AML-193 (cell line): ENCODE results near the gene IFI30.
A peak's percentile ranks its signal among the peaks of the same experiment; 100 is the strongest.

ENCODE experiments used
- DNase-seq, 2 experiments: peaks; one replicate each; lab custom pipeline; 2025; lab: John Stamatoyannopoulos, UW

The IFI30 gene

DNA sequence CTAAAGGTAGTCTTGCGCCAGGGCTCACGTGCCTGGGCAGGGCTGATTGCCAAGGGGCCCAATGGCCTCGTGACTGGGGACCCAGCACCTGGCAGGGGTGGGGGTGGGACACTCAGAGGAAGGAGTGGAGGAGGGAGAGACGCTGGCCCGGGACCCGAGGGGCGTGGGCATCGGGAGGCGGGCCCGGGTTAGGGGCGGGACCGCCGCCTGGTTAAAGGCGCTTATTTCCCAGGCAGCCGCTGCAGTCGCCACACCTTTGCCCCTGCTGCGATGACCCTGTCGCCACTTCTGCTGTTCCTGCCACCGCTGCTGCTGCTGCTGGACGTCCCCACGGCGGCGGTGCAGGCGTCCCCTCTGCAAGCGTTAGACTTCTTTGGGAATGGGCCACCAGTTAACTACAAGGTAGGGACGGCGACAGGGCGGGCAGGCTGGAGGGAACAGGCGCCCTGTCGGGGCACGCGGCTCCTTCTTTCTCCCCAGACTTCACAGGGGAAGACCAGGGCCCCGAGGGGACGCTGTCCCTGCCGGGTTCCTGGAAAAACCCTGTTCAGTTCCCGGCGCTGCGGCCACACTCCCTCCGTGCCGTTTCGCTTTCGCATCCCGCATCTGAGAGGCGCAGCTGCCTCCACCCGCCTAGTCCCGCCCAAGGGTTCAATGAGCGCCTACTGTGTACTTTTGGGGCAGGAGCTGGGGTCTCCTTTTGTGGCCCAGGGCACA, at the start of gene IFI30:
Gene IFI30 (plus strand): TSS at position 242 of the 717 bp plus-strand sequence. CDS start 29 bp downstream, at position 271.
- peak; percentile 49 to 53 for DNase-seq

DNA sequence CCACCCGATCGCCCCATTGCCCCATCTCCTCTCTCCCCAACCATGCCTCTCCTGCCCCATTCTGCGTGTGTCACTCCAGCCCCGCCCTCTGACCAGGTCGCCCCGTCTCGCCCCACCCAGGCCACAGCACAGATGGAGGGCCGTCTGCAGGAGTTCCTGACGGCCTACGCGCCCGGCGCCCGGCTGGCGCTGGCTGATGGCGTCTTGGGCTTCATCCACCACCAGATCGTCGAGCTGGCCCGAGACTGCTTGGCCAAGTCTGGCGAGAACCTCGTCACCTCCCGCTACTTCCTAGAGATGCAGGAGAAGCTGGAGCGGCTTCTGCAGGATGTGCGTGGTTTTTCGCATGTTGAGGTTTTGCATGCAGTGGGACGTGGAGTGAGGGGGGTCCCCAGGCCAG, 49.8 kb upstream of the IFI30 start:
- DNase-seq, result no peak

DNA sequence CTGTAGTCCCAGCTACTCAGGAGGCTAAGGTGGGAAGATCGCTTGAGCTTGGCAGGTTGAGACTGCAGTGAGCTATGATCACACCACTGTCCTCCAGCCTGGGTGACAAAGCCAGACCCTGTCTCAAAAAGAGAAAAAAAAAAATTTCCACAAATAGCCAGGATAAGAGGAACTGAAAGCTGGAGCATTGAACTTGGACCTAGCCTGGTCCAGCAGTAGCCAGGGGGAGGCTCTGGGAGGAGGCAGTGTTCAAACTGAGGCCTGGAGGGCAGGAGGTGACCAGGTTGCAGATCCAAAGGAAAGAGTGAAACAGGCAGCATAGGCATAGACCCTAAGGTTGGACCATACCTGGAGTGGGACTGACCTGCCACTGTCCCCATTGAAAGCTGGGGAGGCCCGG, 47.5 kb upstream of the IFI30 start:
- DNase-seq, result no peak

DNA sequence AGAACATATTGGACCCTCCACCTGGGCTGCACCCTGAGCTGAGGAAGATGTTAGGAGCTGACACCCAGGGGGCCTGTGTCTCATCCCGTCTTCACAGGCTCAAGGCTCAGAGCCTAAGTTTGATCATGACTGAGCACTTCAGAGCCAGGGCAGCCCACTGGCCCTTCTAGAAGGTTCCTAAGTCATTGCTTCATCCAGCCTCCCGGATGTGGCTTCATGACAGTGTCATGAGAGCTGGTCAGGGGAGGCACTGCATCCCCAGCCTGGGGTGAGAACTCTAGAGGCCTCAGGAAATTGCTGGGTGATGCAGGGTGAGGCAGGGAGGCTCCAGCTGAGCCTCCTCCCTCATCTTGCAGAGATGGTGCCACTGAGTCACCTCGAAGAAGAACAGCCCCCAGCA, 45.6 kb upstream of the IFI30 start:
- peak; percentile 70 to 77 for DNase-seq

DNA sequence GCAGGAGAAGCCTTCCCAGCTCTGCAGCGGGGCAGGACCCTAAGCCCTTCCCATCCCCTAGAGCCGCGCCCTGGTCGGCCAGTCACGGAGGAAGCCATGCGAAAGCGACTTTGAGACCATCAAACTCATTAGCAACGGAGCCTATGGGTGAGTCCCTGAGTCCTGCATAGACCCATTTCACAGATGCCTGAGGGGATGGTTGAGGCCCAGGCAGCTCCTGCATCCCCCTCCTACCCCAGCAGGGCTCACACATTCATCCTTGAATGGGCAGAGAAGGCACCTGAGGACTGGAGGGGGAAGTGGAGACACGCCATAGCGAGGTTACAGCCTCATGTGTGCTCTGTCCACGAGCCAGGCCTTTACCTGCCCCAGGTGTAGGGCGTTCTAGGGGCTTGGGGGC, 44.8 kb upstream of the IFI30 start:
- DNase-seq, result no peak

DNA sequence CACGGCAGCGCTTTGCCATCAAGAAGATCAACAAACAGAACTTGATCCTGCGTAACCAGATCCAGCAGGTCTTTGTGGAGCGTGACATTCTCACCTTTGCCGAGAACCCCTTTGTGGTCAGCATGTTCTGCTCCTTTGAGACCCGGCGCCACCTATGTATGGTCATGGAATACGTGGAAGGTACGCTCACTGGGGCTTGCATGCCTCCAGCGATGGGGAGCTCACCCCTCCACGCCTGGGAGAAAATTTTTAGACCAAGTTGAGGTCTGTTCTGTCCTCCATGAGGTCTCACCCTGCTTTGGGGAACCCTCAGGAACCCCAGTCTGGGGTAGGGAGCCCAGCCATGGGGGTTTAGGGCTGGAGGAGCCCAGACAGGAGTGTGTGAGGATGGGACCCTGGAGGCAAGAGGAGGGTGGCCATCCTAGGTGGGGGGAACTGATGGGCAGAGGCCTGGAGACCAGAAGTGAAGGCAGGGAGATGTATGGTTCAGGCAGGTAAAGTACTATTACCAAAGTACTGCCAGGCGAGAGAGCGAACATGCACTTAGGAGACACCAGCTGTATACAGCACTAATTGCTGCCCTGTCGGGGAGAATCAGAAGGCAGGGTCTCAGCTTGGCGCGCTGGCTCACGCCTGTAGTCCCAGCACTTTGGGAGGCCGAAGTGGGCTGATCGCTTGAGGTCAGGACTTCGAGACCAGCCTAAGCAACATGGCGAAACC, 42.9 kb upstream of the IFI30 start:
- DNase-seq, result no peak

DNA sequence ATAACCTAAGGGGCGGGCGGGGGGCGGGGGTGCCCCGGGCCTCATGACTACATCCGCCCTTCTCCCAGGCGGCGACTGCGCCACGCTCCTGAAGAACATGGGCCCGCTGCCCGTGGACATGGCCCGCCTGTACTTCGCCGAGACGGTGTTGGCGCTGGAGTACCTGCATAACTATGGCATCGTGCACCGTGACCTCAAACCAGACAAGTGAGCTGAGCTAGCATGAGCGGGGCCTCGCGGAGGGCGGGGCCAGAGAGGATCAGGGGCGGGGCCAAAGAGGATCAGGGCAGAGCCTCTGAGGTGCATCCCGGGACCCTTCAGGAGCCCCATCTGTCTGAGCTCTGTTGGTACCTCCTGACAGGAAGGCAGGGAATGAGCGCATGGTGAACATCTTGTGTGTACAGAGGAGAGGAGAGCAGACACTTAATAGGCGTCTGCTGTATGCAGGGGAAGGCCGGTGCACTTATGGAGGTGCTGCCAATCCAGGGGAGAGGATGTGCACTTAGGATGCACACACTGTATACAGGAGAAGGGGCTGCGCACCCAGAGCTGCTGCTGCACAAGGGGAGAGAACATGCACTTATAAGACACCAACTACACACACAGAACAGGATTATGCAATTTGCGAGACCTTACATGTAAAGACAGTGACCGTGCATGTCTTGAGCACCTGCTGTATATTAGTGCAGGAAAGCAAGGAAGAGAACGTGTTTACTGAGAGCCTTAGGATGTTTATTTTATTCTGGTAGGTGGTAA, 41.6 kb upstream of the IFI30 start:
- DNase-seq, result no peak

DNA sequence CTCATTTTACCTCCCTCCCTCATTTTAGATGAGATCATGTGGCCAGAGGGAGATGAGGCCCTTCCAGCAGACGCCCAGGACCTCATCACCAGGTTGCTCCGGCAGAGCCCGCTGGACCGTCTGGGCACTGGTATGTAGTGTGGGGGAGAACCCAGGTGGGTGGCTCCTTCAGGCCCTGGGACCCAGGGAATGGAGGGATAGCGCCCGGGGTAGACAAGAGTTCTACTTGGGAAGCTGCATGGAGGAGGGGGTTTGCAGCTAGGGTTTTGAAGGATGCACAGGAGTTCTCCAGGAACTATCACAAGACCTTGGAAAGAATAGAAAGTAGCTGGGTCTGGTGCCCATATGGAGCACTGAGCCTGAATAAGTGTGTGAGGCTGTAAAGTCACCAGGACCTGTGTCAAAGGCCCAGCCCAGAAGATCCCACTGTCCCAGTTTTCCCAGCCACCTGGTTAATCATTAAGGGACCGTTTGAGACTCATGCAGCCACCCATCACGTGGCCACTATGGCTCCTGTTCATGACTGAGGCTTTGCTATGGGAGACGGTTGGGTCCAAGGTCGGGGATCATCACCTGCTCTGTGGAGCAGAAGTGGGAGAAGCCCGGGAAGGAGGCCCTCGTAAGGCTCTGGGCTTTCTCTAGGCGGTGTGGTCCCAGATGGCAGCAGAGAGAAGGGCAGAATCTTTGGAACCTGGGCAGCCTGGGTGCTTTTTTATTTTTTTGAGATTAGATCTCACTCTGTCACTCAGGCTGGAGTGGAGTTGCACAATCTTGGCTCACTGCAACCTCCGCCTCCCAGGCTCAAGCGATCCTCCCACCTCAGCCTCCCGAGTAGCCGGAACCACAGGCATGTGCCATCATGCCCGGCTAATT, 37.7 kb upstream of the IFI30 start:
- DNase-seq, result no peak

DNA sequence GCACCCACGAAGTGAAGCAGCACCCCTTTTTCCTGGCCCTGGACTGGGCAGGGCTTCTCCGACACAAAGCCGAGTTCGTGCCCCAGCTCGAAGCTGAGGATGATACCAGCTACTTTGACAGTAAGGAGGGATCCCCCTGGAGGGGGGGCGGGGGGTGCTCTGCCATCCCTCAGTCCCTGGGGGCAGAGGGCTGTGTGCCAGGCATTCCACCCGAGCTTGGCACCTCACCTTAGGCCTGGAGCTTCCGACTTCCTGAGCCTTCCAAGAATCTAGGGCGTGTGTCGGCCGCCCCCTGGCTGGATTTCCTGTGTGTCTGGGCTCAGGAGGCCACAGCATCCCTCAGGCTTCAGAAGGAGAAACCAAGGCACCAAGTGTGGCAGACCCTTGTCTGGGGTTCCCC, 36.4 kb upstream of the IFI30 start:
- DNase-seq, result no peak

DNA sequence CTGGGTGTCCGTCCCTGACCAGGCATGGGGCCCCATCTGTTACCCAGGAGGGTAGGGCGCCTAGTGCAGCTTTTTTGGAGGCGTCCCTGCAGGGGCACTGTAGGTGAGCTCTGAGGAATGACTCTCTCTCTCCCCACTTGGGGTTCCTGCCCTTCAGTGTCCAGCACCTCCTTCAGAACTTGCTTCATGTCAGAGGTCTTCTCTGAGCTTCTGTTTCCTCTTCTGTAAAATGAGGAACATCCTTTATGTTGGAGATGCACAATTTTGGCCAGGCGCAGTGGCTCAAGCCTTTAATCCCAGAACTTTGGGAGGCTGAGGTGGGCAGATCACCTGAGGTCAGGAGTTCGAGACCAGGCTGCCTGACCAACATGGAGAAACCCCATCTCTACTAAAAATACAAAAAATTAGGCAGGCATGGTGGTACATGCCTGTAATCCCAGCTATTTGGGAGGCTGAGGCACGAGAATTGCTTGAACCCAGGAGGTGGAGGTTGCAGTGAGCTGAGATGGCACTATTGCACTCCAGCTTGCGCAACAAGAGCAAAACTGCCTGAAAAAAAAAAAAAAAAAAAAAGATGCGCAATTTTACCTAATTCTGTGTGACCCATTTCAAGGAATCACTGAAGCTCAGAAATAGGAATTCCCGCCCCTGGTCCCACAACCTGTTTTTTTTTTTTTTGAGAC, 35.8 kb upstream of the IFI30 start:
- DNase-seq, result peak; percentile 26 to 42

DNA sequence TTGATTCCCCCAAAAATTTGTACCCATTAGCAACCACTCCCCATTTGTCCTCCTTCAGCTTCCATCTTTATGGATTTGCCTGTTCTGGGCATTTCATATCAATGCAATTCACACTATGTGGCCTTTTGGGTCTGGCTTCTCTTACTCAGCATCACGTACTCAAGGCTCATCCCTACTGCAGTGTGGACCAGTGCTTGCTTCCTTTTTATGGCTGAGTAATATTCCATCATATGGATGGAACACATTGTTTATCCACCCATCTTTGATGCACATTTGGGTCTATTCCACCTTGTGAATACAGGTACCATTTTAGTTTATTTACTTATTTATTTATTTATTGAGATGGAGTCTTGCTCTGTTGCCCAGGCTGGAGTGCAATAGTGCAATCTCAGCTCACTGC, 33.1 kb upstream of the IFI30 start:
- no peak for DNase-seq

DNA sequence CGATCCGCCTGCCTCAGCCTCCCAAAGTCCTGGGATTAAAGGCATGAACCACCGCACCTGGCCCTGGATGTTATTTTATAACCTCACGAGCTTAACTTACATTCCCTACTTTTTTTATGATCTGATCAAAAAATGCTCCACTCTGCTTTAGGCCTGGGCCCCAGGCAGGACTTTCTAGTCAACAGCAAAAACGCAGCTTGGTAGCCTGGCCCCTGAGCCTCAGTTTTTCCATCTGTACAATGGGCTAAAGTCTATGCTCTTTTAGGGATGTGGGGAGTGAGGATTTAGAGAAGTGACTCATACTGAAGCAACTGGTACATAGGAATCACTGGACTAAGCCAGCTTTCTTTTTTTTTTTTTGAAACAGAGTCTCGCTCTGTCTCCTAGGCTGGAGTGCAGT, 32.6 kb upstream of the IFI30 start:
- DNase-seq, result no peak

DNA sequence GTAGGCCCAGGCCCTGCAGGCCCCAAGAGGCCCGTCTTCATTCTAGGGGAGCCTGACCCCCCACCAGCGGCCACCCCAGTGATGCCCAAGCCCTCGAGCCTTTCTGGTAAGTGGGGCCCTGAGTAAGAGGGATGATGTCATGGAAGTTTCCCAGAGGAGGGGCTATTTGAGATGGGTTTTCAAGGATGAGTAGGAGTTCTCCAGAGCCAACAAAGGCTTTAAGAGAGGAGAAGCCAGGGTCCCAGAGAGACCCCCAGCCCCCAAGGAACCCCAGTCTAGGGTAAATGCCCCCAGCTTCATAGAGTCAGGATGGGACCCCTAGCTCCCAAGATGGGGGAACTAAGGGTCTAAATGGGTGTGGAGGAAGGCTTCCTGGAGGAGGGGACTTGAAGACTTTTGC, 29.7 kb upstream of the IFI30 start:
- no peak for DNase-seq

DNA sequence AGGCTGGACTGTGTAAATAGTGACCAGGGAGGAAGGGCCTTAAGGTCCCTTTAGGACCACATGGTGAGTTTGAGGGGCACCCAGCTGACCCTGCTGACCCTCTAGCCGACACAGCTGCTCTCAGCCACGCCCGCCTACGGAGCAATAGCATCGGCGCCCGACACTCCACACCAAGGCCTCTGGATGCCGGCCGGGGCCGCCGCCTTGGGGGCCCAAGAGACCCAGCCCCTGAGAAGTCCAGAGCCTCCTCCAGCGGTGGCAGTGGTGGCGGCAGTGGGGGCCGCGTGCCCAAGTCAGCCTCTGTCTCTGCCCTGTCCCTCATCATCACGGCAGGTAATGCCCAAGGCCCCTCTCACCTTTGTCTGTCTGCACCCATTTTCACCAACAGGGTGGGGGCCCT, 29.3 kb upstream of the IFI30 start:
- no peak for DNase-seq

DNA sequence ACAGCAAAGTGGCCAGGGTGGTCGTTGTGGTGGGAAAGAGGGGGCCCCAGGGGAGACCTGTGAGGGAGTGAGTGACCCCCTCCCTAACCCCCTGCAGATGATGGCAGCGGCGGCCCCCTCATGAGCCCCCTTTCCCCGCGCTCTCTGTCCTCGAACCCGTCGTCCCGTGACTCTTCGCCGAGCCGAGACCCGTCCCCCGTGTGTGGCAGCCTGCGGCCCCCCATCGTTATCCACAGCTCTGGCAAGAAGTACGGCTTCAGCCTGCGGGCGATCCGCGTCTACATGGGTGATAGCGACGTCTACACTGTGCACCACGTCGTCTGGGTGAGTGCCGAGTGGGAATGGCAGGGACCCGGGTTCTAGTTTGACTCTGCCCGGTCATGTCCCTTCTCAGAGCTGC, 28.7 kb upstream of the IFI30 start:
- DNase-seq, result no peak

DNA sequence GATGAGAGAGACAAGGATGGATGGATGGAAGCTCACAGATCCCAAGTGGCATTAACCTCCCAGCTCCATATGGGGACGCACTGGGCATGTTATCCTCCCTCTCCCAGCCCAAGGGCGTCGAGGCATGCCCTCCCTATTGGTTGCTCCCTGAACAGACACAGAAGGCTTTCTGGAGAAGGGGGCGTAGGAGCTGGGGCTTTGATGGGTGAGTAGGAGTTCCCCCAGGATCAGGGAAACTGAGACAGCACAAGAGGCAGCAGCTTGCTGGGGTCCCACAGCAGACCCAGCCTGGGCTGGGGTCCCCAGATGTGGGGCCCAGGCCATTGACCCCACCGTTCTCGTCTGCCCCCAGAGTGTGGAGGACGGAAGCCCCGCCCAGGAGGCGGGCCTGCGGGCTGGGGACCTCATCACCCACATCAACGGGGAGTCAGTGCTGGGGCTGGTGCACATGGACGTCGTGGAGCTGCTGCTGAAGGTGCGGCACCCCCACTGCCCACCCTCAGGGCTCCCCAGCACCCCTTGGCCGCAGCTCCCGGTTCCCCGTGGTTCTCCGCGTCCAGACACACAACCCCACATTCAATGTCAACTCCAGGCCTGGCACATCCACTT, 28.1 kb upstream of the IFI30 start:
- DNase-seq, result no peak

DNA sequence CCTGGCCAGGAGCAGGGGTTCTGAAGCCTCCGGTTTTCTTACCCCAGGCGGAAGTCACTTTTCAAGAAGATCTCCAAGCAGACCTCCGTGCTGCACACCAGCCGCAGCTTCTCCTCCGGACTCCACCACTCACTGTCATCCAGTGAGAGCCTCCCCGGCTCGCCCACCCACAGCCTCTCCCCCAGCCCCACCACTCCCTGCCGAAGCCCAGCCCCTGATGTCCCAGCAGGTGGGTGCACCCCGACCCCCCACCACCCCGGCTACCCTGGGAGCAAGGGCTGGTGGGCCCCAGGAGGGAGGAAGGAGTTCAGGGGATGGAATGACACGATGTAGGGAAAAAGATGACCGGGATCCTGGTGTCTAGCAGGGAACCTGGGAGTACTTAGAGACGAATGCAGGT, 26.2 kb upstream of the IFI30 start:
- no peak for DNase-seq

DNA sequence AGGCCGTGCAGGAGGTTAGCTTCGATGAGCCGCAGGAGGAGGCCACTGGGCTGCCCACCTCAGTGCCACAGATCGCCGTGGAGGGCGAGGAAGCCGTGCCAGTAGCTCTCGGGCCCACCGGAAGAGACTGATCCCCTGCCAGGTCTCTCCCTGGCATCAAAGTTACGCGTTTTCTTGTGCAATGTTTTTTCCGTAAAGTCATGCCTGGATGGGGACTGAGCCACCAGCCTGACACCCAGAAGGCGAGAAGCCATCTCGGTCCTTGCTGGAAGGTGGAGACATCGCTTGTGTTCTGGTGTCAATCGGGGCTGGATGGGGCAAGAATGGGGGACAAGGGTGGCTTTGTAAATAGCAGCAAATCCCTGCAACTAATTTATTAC, 24.0 kb upstream of the IFI30 start:
- DNase-seq, result no peak

DNA sequence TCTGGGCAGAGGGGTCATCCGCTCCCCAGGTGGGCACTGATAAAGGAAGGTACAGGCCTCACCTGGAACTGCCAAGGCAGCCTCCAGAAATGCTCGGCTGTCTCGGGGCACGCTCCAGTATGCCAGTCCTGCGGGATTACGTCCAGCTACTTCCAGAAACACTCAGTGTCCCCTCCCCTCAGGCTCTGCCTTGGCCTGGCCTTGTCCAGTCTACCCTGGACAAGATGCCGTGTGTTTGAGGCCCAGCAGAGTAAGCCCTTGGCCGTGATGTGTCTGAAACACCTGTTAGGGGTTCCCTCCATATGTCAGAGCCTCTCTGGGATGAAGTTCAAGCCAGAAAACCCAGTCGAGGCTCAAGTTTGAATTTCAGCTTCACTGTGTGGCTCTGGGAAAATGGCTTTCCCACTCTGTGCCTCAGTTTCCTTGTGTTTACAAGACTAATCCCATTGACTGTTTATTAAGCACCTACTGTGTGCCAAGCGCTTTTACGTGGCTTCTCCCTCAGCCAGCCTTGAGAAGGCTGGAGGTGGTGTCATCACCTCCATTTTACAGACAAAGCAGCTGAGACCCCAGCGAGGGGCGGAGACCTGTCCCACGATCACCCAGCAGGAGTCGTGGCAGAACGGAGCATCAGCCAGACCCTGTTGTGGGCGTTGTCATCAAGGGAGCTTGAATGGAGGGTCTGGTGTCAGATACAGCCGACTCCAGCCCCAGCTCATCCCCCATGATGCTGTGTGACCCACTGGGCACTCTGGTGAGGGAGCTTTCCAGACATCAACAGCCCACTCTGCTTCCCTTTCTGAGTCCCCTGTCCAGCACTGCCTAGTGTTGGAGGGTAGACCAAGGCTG, 22.6 kb upstream of the IFI30 start:
- DNase-seq, result no peak

DNA sequence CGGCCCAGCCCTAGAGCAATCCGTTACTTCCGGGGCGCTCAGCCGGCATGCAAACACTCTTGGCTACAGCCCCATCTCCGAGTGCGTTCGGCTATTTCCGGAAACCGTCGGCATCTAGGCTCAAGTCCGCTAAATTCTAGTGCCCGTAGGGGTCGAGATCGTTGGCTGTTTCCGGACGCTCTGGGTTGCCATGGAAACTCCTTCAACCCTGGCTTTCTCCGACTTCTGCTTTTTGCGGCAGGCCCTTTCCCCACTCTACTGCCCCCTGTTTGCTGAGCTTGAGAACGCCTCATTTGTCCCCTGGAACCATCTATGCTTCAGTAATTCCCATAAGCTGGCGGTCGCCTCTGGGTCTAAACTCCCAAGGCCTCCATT, 21.2 kb upstream of the IFI30 start:
- peak; percentile 99 for DNase-seq
